Transverse colon (tissue), 3 donors: ENCODE data around the gene AKT3.

Experiments used
- CTCF ChIP-seq, 5 experiments: fragments of 200-600 bp in 3 of 5; fragments of 450-650 bp in 2 of 5; sonication (generic) in 3 of 5; IDR thresholded peaks; 1 replicate in 2 of 5; 2 replicates in 3 of 5; pipeline ENCODE4 v1.5.1; 2016 to 2017; ENCODE audit warnings: antibody characterized with exemption in 5 of 5, inconsistent platforms in 3 of 5, mild to moderate bottlenecking in 2 of 5, moderate library complexity in 1 of 5
- POLR2A ChIP-seq: fragments of 450-650 bp; IDR thresholded peaks from one replicate; pipeline ENCODE4 v1.6.1; 2016; ENCODE audit warnings: antibody characterized with exemption, mild to moderate bottlenecking, moderate library complexity

GRCh38 chr1:243568793-243569192 is 281.2 kb downstream of the AKT3 start:
- TF ChIP-seq CTCF (IDR thresholded peaks at IDR 0.05), result no peak
- no peak for TF ChIP-seq POLR2A
